Retinal pigment epithelial cell (primary cell): ENCODE measurements around the gene PEX7.

Experiments
- DNase-seq: peaks from one replicate; pipeline ENCODE4 v3.0.0-alpha.2; 2010; ENCODE audit warnings: low read depth
- H3K4me3 ChIP-seq: 2 replicates; pipeline ENCODE4 v1.5.1; 2011; ENCODE audit warnings: mild to moderate bottlenecking, low read length, control low read depth, moderate library complexity
- TF ChIP-seq, protein P1 (sequence below): conservative IDR thresholded peaks from 2 replicates; pipeline ENCODE4 v1.5.1; 2011; ENCODE audit warnings: low read depth, low read length, control low read depth, inconsistent platforms

Gene PEX7

DNA sequence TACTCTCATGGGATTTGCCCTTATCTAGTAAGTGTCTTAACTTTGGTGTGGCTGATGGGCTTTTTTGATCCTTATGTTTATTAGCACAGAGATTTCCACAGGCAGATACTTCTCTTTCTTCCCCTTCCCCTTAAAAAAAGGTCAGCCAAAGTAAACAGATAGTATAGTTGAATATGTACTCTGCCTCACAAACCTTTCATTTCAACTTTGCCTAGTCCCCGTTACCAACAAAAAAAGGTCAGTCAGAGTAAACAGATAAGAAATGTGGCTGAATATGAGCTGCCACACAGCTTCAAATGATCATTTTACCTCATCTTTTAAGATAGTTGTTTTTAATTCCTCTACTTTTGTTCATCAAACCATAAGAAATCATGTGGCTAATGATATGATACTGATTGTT lies 65.6 kb downstream of the PEX7 start:
- no peak for DNase-seq
- H3K4me3 ChIP-seq: no peak overlapping the region
- TF ChIP-seq, protein P1, sequence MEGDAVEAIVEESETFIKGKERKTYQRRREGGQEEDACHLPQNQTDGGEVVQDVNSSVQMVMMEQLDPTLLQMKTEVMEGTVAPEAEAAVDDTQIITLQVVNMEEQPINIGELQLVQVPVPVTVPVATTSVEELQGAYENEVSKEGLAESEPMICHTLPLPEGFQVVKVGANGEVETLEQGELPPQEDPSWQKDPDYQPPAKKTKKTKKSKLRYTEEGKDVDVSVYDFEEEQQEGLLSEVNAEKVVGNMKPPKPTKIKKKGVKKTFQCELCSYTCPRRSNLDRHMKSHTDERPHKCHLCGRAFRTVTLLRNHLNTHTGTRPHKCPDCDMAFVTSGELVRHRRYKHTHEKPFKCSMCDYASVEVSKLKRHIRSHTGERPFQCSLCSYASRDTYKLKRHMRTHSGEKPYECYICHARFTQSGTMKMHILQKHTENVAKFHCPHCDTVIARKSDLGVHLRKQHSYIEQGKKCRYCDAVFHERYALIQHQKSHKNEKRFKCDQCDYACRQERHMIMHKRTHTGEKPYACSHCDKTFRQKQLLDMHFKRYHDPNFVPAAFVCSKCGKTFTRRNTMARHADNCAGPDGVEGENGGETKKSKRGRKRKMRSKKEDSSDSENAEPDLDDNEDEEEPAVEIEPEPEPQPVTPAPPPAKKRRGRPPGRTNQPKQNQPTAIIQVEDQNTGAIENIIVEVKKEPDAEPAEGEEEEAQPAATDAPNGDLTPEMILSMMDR: no peak

DNA sequence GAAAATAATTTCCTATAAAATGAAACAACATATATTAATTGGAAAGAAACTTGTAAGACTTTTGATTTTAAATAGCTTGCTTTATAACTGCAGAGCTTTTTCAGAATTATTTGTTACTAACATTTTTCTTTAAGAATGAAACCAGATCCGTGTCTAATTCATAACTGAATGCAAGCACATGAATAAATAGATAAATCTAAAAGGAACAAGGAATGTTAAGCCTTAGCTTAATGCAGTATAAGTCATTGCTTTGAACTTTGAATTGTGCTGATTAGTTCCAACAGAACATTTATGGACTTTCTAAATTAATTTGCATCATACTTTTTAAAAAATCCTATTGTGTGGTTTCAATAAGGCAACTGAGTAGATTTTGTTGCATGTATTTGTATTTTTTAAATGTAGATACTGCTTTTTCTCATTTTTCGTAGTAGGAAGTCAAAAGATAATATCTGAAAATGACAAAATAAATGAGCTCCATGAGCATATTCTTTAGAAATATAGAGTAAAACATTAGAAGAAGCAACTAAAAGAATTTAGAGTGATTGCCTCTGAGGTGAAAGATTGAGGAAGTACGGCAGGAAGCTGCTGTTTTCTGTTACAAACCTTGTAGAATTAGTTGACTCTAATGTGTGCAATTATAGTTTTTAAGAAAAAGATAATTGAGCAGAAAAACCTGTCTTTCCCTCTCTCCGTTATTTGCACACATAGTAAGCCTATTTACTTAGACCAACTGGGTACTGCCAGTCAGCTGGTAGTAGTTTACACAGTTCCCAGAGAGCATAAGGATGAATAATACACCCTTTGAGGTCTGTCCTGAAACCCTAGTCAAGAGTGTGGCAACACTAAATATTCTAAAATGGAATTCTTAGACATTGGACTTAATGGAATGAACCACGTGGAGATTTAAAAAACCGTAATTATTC lies 67.1 kb downstream of the PEX7 start:
- peak; percentile 55 for DNase-seq
- no peak overlapping the region for H3K4me3 ChIP-seq
- TF ChIP-seq, protein P1: no peak

DNA sequence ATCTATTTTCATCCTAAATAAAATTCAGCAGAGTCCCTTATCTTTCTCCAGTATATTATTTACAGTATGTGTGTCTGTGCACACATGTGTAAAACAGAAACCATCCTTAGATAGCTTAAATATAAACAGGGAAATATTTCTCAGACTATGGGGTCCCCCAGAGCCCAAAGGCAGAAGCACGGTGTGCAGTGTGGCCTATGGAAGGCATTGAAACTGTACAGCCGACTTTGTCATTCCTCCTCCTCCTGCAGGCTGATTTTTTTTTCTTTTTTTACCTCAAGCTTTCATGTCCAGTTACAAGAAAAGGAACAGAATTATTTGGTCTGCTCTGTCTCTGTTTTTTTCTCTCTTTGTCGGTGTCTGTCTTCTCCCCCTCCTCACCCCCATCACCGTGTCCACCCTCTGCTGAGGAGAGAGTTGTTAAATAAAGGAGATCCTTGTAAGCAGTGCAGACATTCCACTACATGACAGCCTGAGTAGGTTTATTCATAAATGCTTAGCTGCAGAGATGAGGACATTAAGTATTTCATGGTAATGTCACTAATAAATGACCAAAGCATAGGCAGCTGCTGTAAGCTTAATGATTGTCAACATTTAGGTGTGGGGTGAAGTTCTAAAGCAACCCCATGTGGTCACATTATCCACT lies 67.9 kb downstream of the PEX7 start:
- no peak for DNase-seq
- TF ChIP-seq, protein P1: no peak
- H3K4me3 ChIP-seq: no peak overlapping the region

DNA sequence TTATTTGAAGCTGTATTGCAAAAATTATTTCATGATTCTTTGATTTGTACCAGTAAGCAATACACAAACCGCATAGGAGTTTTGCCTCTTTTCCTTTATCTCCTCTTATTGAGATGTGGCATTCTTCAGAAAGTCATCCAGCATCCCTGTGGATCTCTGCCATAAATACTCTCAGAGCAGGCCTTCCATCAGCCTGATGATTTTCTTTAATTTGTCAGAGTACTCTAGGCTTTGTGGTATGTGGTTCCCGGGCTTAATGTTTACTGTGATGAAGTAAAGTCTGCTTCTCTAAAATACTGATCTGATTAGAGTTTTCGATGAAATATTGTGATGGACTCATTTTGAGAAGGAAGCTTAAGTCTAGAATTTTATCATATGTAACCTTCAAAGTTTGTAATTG lies 68.6 kb downstream of the PEX7 start:
- TF ChIP-seq, protein P1: no peak
- DNase-seq: no peak

DNA sequence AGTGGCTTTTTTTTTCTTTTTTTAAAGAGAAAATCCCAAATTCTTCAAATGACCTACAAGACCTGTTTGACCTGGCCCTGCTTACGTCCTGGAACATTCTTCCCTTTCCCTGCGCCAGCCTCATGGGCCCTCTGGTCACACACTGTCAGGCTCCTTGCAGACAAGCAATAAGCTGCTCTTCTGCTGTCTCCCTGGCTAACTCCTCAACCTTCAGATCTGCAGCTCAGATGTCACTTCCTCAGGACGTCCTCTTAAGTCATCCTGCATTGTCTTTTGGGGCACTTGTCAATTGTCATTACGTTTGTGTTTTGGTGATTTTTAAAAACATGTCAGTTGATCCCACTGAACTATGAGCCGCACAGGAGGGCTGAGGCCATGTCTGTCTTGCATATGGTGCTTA lies 70.8 kb downstream of the PEX7 start:
- no peak for DNase-seq
- TF ChIP-seq, protein P1: no peak
- no peak overlapping the region for H3K4me3 ChIP-seq

More for the DNA sequence above, 68.6 kb downstream of the PEX7 start:
- H3K4me3 ChIP-seq: no peak overlapping the region

DNA sequence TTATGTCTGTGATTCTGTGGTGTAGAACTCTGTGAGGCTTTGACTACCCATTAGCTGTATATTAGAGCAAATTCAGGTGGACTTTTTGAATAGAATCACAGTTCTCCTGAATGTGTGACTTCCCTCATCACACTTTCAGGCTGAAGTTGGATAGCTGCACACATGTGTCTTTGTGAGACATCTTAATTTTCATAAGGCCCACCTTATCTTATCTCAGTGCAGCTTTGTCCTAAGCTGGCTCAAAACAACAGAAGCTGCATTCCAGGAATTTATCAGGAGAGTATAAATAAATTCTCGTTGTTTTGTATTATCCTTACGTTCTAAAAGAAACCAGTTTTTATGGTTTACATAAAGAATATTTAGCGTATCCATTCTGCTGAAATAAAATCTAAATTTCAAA lies 73.5 kb downstream of the PEX7 start:
- TF ChIP-seq, protein P1: no peak
- H3K4me3 ChIP-seq: no peak overlapping the region
- no peak for DNase-seq
